Liver (tissue), 9 donors: ENCODE measurements around the gene EDC3. TPM values are rescaled to one million over a fixed set of nuclear protein-coding genes. Genes with fewer than 3 reads are reported as not detected.

ENCODE experiments used
- DNase-seq: peaks from one replicate; pipeline ENCODE4 v3.0.0-alpha.2; 2017; ENCODE audit warnings: low spot score
- H3K27ac ChIP-seq, 2 donors: one replicate each; pipeline ENCODE4 v1.7.0; 2013; ENCODE audit warnings: inconsistent platforms in 2 of 2, low read length in 2 of 2, control low read depth in 1 of 2, low read depth in 1 of 2, mild to moderate bottlenecking in 1 of 2
- H3K27me3 ChIP-seq, 4 donors: one replicate each; pipeline versions ENCODE4 v1.6.1 to v1.7.0; 2013; ENCODE audit warnings: low read length in 3 of 4, inconsistent platforms in 1 of 4, mild to moderate bottlenecking in 1 of 4, moderate library complexity in 1 of 4; ENCODE audit not compliant: control insufficient read depth in 4 of 4, insufficient read depth in 4 of 4
- H3K36me3 ChIP-seq, 4 donors: one replicate each; pipeline versions ENCODE4 v1.6.1 to v1.7.0; 2013; ENCODE audit warnings: low read length in 3 of 4, mild to moderate bottlenecking in 3 of 4, low read depth in 1 of 4, moderate library complexity in 1 of 4; ENCODE audit not compliant: control insufficient read depth in 4 of 4, insufficient read depth in 3 of 4
- H3K4me1 ChIP-seq, 4 donors: one replicate each; pipeline versions ENCODE4 v1.6.1 to v1.7.0; 2013; ENCODE audit warnings: low read length in 3 of 4, mild to moderate bottlenecking in 3 of 4, moderate library complexity in 1 of 4; ENCODE audit not compliant: control insufficient read depth in 4 of 4, insufficient read depth in 4 of 4
- H3K4me3 ChIP-seq, 3 donors: one replicate each; pipeline versions ENCODE4 v1.6.1 to v1.7.0; 2013; ENCODE audit warnings: low read length in 3 of 3, control low read depth in 1 of 3, low read depth in 1 of 3, mild to moderate bottlenecking in 1 of 3
- H3K9ac ChIP-seq, 2 donors: one replicate each; pipeline ENCODE4 v1.7.0; 2013; ENCODE audit warnings: low read length in 2 of 2, mild to moderate bottlenecking in 2 of 2, moderate library complexity in 2 of 2, control low read depth in 1 of 2, low read depth in 1 of 2
- H3K9me3 ChIP-seq, 4 donors: one replicate each; pipeline versions ENCODE4 v1.6.1 to v1.7.0; 2013; ENCODE audit warnings: low read length in 3 of 4; ENCODE audit not compliant: control insufficient read depth in 4 of 4
- EGR1 ChIP-seq, 2 donors: IDR thresholded peaks; 2 replicates each; pipeline ENCODE4 v1.6.1; 2016 to 2018; ENCODE audit warnings: antibody characterized with exemption in 2 of 2, low read depth in 2 of 2
- FOXA1 ChIP-seq: IDR thresholded peaks from 2 replicates; pipeline ENCODE4 v1.6.1; 2016; ENCODE audit warnings: antibody characterized with exemption
- FOXA2 ChIP-seq: IDR thresholded peaks from 2 replicates; pipeline ENCODE4 v1.6.1; 2016; ENCODE audit warnings: antibody characterized with exemption
- GABPA ChIP-seq, 2 donors: IDR thresholded peaks in 1 of 2; conservative IDR thresholded peaks in 1 of 2; 2 replicates each; pipeline ENCODE4 v1.6.1; 2016; ENCODE audit warnings: antibody characterized with exemption in 2 of 2, mild to moderate bottlenecking in 1 of 2, moderate library complexity in 1 of 2
- HNF4A ChIP-seq, 2 donors: conservative IDR thresholded peaks; 2 replicates each; pipeline ENCODE4 v1.6.1; 2016; ENCODE audit warnings: antibody characterized with exemption in 2 of 2, mild to moderate bottlenecking in 2 of 2
- HNF4G ChIP-seq: IDR thresholded peaks from 2 replicates; pipeline ENCODE4 v1.6.1; 2016; ENCODE audit warnings: antibody characterized with exemption
- JUND ChIP-seq, 2 donors: IDR thresholded peaks; 2 replicates each; pipeline ENCODE4 v1.6.1; 2016; ENCODE audit warnings: antibody characterized with exemption in 2 of 2
- RAD21 ChIP-seq, 2 donors: IDR thresholded peaks; 2 replicates each; pipeline ENCODE4 v1.6.1; 2016; ENCODE audit warnings: antibody characterized with exemption in 2 of 2, mild to moderate bottlenecking in 2 of 2
- RXRA ChIP-seq, 2 donors: IDR thresholded peaks; 2 replicates each; pipeline ENCODE4 v1.6.1; 2017 to 2018; ENCODE audit warnings: antibody characterized with exemption in 2 of 2, mild to moderate bottlenecking in 1 of 2
- SP1 ChIP-seq: IDR thresholded peaks from 2 replicates; pipeline ENCODE4 v1.6.1; 2018; ENCODE audit warnings: antibody characterized with exemption, mild to moderate bottlenecking
- YY1 ChIP-seq: IDR thresholded peaks from 2 replicates; pipeline ENCODE4 v1.6.1; 2016; ENCODE audit warnings: antibody characterized with exemption, mild to moderate bottlenecking
- WGBS: extraction: QIAGEN DNeasy Blood & Tissue Kit; methylation state at CpG from one replicate; pipeline ENCODE4 v1.1.7; 2013; 5-methylcytosine and 5-hydroxymethylcytosine counted together
- polyA plus RNA-seq, 2 donors: library from polyadenylated mRNA; stranded (reverse) in 1 of 2; unstranded in 1 of 2; fragments of 200-250 nt in 1 of 2; fragments of >200 nt in 1 of 2; fragmentation: Nextera tagmentation in 1 of 2; extraction: Ambion mirVana in 1 of 2; gene quantifications; one replicate each; pipeline versions ENCODE4 v1.2.1 to v1.2.3, GENCODE V29; 2013 to 2015
- total RNA-seq, 2 donors: library from RNA; depleted of rRNA; stranded (reverse); fragments of >200 nt; gene quantifications; one replicate each; pipeline ENCODE4 v1.2.3, GENCODE V29; 2014
- TF ChIP-seq, protein P1 (sequence below): IDR thresholded peaks from 2 replicates; pipeline ENCODE4 v1.6.1; 2016; ENCODE audit warnings: antibody characterized with exemption, mild to moderate bottlenecking
- TF ChIP-seq, protein P2 (sequence below): fragments of 150-350 bp; IDR thresholded peaks from 2 replicates; pipeline ENCODE4 v1.5.1; 2017; ENCODE audit warnings: improper control_type of control experiment, low read depth, low read length; ENCODE audit not compliant: missing input control
- TF ChIP-seq, protein P3 (sequence below): IDR thresholded peaks from 2 replicates; pipeline ENCODE4 v1.6.1; 2016; ENCODE audit warnings: antibody characterized with exemption
- TF ChIP-seq, protein P4 (sequence below): IDR thresholded peaks from 2 replicates; pipeline ENCODE4 v1.6.1; 2016; ENCODE audit warnings: antibody characterized with exemption
- TF ChIP-seq, protein P5 (sequence below): IDR thresholded peaks from 2 replicates; pipeline ENCODE4 v1.6.1; 2016; ENCODE audit warnings: antibody characterized with exemption
- donor health status: healthy.
- donor health status: healthy.
- donor health status: healthy.
- donor health status: healthy.
- donor health status: healthy.

The EDC3 gene
- total and polyA plus RNA-seq, 4 donors, result 5.8 to 9.5 (median 7.4) TPM

DNA sequence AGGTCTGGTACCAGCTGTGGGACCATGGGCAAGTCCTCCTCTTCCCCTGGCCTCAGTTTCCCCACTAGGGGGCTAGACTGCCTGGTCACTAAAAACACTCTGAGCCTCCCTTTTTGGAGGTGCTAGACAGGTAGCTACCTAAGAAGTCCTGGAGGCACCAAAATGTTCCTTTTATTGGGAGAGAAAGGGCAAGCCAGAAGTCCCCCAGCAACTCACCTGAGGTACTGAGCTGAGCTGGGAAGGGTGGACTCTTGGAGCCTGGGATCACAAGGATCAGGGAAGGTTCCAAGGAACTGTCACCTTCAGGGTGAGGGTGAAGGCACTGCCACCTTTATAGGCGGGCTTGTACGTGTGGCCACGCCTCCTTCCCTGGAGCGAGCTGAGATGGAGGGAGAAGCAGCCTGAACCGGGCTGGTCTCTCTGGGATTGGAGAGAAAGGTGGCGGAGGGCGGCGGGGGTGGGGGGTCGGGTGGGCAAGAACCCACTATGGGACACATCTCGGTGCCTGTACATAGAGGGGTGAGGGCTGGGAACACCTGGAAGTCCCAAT lies 29.5 kb upstream of the EDC3 start, which contains the start of gene CYP1A1:
CYP1A1 (minus strand) TSS at position 304 of the 550 bp plus-strand sequence. CDS start 2,431 bp downstream, outside the sequence.
- DNase-seq, result no peak
- under 1% methylated on average over 10 of the region's 10 CpGs for WGBS
- H3K9ac ChIP-seq, result no peak within 1 kb of the TSS
- no peaks in the 10 kb centered on the region for H3K9me3 ChIP-seq
- H3K27ac ChIP-seq, result peak within 1 kb of the TSS; percentile 88 to 90
- H3K36me3 ChIP-seq, result no peaks in the 10 kb centered on the region
- no peak for TF ChIP-seq GABPA (IDR thresholded peaks at IDR 0.05 in 1 of 2, conservative IDR thresholded peaks at IDR 0.05 in 1 of 2)
- TF ChIP-seq HNF4G, result no peak
- TF ChIP-seq, protein P1, sequence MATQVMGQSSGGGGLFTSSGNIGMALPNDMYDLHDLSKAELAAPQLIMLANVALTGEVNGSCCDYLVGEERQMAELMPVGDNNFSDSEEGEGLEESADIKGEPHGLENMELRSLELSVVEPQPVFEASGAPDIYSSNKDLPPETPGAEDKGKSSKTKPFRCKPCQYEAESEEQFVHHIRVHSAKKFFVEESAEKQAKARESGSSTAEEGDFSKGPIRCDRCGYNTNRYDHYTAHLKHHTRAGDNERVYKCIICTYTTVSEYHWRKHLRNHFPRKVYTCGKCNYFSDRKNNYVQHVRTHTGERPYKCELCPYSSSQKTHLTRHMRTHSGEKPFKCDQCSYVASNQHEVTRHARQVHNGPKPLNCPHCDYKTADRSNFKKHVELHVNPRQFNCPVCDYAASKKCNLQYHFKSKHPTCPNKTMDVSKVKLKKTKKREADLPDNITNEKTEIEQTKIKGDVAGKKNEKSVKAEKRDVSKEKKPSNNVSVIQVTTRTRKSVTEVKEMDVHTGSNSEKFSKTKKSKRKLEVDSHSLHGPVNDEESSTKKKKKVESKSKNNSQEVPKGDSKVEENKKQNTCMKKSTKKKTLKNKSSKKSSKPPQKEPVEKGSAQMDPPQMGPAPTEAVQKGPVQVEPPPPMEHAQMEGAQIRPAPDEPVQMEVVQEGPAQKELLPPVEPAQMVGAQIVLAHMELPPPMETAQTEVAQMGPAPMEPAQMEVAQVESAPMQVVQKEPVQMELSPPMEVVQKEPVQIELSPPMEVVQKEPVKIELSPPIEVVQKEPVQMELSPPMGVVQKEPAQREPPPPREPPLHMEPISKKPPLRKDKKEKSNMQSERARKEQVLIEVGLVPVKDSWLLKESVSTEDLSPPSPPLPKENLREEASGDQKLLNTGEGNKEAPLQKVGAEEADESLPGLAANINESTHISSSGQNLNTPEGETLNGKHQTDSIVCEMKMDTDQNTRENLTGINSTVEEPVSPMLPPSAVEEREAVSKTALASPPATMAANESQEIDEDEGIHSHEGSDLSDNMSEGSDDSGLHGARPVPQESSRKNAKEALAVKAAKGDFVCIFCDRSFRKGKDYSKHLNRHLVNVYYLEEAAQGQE, result no peak
- TF ChIP-seq RAD21 (IDR thresholded peaks at IDR 0.05), result no peak
- no peak for TF ChIP-seq RXRA (IDR thresholded peaks at IDR 0.05)
- TF ChIP-seq HNF4A (conservative IDR thresholded peaks at IDR 0.05), result no peak
- TF ChIP-seq JUND (IDR thresholded peaks at IDR 0.05), result no peak
- TF ChIP-seq EGR1 (IDR thresholded peaks at IDR 0.05; ENCODE audit: low read depth in 2 of 2), result no peak
- TF ChIP-seq FOXA1, result no peak
- TF ChIP-seq FOXA2, result no peak
- TF ChIP-seq, protein P2, sequence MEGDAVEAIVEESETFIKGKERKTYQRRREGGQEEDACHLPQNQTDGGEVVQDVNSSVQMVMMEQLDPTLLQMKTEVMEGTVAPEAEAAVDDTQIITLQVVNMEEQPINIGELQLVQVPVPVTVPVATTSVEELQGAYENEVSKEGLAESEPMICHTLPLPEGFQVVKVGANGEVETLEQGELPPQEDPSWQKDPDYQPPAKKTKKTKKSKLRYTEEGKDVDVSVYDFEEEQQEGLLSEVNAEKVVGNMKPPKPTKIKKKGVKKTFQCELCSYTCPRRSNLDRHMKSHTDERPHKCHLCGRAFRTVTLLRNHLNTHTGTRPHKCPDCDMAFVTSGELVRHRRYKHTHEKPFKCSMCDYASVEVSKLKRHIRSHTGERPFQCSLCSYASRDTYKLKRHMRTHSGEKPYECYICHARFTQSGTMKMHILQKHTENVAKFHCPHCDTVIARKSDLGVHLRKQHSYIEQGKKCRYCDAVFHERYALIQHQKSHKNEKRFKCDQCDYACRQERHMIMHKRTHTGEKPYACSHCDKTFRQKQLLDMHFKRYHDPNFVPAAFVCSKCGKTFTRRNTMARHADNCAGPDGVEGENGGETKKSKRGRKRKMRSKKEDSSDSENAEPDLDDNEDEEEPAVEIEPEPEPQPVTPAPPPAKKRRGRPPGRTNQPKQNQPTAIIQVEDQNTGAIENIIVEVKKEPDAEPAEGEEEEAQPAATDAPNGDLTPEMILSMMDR, result no peak
- TF ChIP-seq, protein P3, sequence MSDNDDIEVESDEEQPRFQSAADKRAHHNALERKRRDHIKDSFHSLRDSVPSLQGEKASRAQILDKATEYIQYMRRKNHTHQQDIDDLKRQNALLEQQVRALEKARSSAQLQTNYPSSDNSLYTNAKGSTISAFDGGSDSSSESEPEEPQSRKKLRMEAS, result no peak
- TF ChIP-seq, protein P4, sequence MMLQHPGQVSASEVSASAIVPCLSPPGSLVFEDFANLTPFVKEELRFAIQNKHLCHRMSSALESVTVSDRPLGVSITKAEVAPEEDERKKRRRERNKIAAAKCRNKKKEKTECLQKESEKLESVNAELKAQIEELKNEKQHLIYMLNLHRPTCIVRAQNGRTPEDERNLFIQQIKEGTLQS, result no peak
- TF ChIP-seq, protein P5, sequence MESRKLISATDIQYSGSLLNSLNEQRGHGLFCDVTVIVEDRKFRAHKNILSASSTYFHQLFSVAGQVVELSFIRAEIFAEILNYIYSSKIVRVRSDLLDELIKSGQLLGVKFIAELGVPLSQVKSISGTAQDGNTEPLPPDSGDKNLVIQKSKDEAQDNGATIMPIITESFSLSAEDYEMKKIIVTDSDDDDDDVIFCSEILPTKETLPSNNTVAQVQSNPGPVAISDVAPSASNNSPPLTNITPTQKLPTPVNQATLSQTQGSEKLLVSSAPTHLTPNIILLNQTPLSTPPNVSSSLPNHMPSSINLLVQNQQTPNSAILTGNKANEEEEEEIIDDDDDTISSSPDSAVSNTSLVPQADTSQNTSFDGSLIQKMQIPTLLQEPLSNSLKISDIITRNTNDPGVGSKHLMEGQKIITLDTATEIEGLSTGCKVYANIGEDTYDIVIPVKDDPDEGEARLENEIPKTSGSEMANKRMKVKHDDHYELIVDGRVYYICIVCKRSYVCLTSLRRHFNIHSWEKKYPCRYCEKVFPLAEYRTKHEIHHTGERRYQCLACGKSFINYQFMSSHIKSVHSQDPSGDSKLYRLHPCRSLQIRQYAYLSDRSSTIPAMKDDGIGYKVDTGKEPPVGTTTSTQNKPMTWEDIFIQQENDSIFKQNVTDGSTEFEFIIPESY, result no peak
- no peak for TF ChIP-seq YY1
- no peak for TF ChIP-seq SP1
- peaks cover 3 to 34% (median 28%) of the 10 kb centered on the region in 4 donors for H3K4me1 ChIP-seq
- no peaks in the 10 kb centered on the region for H3K27me3 ChIP-seq
- peak within 1 kb of the TSS; percentile 37 to 80 (median 60) for H3K4me3 ChIP-seq
